CD4-positive, alpha-beta T cell treated with Interferon gamma for 1 hour (primary cell): Measurements from ENCODE around the gene ADA.

Experiments
- DNase-seq: peaks from one replicate; pipeline ENCODE4 v3.0.0-alpha.2; 2020

The ADA gene

GRCh38 chr20:44643596-44644229 lies 7.8 kb downstream of the ADA start:
- peak; percentile 71 for DNase-seq

GRCh38 chr20:44643154-44643519 lies 8.4 kb downstream of the ADA start:
- no peak for DNase-seq

GRCh38 chr20:44642203-44643153 lies 9.0 kb downstream of the ADA start:
- DNase-seq, result peak; percentile 33

- no peak for DNase-seq
Observed at GRCh38 chr20:44641325-44641724, 10.2 kb downstream of the ADA start.

GRCh38 chr20:44640522-44640921 lies 11.0 kb downstream of the ADA start:
- no peak for DNase-seq

GRCh38 chr20:44637522-44638372 lies 13.8 kb downstream of the ADA start:
- no peak for DNase-seq

GRCh38 chr20:44637042-44637441 lies 14.5 kb downstream of the ADA start:
- DNase-seq, result no peak

- no peak for DNase-seq
Observed at GRCh38 chr20:44635877-44636276, 15.6 kb downstream of the ADA start.

GRCh38 chr20:44633872-44634600 lies 17.5 kb downstream of the ADA start:
- DNase-seq, result no peak

GRCh38 chr20:44633187-44633810 lies 18.2 kb downstream of the ADA start:
- DNase-seq, result no peak

- DNase-seq, result no peak
Observed at GRCh38 chr20:44632103-44632752, 19.3 kb downstream of the ADA start.

GRCh38 chr20:44630297-44630696 lies 21.2 kb downstream of the ADA start:
- no peak for DNase-seq

GRCh38 chr20:44629542-44629941 lies 22.0 kb downstream of the ADA start:
- DNase-seq, result no peak

- no peak for DNase-seq
Observed at GRCh38 chr20:44629017-44629385, 22.5 kb downstream of the ADA start.

GRCh38 chr20:44627364-44628010 lies 24.0 kb downstream of the ADA start:
- DNase-seq, result no peak

GRCh38 chr20:44626278-44626677 lies 25.2 kb downstream of the ADA start:
- DNase-seq, result no peak

GRCh38 chr20:44625361-44625760 lies 26.1 kb downstream of the ADA start:
- no peak for DNase-seq

GRCh38 chr20:44624743-44625271 lies 26.7 kb downstream of the ADA start:
- DNase-seq, result no peak

- no peak for DNase-seq
Observed at GRCh38 chr20:44624152-44624551, 27.3 kb downstream of the ADA start.

GRCh38 chr20:44622501-44623270 lies 28.8 kb downstream of the ADA start:
- DNase-seq, result no peak
